ENCODE data around the gene SHANK3.

The SHANK3 gene

DNA sequence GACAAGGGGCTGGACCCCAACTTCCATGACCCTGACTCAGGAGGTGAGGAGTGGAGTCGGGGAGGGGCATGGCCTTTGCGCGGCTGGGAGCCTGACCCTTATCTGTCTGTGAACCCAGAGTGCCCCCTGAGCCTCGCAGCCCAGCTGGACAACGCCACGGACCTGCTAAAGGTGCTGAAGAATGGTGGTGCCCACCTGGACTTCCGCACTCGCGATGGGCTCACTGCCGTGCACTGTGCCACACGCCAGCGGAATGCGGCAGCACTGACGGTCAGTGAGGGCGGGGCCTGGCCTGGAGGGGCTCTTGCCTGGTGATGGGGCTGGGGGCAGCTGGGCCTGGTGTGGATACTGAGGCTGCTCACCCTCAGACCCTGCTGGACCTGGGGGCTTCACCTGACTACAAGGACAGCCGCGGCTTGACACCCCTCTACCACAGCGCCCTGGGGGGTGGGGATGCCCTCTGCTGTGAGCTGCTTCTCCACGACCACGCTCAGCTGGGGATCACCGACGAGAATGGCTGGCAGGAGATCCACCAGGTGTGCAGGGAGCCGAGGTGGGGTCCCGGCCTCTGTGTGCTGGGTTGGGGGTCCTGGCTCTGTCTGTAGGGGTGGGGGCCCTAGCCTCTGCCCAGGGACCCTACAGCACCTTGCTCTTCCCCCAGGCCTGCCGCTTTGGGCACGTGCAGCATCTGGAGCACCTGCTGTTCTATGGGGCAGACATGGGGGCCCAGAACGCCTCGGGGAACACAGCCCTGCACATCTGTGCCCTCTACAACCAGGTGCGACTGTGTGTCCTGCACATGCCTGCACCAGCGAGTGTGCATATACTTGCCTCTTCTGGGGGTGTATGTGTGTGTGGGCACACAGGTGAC lies 6.3 kb downstream of the SHANK3 start:
- no peak for DNase-seq

DNA sequence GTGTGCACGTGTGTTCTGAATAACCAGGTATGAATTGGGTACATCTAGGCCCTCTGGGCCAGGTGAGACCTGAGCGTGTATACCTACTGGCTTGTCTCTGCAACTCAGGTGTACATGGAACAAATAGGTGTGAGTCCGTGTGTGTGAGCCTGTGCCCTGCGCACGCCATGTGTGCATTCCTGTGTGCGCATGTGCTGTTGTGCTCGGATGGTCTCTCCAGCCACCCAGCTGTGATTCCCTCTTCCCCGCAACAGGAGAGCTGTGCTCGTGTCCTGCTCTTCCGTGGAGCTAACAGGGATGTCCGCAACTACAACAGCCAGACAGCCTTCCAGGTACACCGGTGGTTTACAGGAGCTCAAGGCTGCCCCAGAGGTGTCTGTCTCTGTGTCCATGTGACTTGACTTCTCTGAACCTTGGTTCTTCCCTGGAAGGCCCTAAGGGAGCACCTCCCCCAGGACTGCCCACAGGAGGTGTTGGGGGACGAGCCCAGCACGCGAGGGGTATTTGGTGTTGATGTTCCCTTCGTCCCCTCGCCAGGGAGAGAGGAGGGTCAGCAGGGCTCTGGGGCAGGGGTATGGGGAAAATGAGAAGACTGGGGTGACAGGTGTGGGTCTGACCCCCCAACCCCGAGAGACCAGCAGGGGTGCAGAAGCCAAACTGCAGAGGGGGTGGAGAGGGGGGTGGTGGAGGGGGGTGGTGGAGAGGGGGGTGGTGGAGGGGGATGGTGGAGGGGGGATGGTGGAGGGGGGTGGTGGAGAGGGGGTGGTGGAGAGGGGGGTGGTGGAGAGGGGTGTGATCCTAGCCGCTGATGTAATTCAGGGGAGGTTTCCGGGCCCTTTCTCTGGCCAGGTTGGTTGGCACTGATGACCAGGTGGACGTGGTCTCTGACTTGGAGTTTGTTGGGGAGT lies 10.7 kb downstream of the SHANK3 start:
- no peak for DNase-seq

DNA sequence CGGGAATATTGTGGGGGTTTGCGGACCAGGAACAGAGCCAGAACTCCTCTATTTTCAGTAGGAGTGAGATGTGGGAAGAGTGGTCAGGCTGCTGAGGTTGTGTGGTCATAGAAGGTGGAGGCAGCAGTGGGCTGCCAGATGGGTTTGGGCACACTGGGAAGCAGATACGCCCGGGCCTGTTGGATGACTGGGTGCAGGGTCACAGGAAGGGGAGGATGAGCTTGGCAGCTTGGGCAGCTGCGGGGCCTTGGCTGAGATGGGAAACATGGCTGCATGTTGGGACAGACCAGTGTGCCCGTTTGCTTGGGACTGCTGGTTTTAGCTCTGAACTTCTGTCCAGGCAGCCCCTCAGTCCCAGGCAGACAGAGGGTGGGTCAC lies 11.4 kb downstream of the SHANK3 start:
- DNase-seq, result no peak

DNA sequence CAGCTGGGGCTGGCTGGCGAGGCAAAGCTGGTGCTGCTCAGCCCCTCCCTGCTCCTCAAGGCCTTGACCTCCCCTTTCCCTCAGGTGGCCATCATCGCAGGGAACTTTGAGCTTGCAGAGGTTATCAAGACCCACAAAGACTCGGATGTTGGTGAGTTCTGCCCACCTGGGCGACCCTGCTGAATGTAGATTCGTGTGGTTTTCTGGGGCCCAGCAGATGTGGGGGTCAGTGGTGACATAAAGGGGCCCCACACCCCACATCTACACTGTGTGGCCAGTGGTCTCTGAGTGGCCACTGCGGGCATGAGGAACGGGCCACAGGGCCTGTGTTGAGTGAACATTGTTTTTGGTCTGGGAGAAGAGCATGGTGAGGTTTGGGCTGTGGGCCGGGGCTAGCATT lies 11.9 kb downstream of the SHANK3 start:
- DNase-seq, result no peak

DNA sequence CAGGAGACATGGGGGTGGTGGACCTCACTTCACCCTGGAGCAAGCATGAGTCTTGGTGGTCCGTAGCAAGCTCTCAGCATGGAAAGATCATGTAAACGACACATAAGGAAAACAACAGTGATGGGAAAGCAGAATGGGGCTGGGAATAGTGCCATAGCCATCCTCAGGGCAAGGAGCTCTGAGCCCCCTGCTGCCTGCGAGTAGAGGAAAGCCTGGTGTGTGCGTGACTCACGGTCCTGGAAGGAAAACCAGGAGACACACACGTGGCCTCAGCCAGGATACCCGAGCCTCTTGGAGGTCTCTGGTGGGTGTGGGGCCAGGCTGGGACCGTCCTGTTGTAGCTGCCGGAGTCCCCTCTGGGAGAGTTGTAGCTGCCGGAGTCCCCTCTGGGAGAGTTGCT lies 12.4 kb downstream of the SHANK3 start:
- no peak for DNase-seq

DNA sequence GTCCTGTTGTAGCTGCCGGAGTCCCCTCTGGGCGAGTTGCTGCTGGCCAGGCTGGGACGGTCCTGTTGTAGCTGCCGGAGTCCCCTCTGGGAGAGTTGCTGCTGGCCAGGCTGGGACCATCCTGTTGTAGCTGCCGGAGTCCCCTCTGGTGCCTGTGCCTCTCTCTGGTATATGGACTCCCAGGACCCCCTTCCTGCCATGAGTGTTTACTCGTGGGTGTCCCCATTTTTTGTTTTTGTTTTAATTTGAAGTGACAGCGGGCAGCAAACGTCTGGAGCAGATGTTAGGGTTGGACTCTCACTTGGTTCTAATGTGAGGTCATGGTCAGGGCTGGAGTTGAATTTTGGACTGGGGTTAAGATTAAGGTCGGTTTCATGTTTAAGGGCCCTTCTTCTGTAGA lies 14.2 kb downstream of the SHANK3 start:
- no peak for DNase-seq

DNA sequence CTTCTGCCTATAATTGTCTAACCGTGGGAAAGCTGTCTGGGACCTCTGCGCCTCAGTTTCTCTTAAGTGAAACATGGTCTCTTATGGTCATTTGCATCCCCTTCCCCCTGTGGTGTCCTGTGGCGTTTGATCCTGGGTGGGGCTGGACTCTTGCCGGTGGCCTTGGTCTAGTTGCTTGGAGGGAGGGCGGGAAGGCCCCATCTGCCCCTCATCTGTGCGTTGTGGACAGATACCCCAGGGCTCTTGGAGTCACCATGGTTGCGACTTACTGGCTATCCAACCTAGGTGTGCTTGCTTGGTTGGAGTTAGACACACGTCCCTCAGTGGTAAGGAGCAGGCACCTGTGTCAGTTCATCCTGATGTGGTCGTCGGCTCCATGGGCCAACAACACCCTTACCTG lies 15.2 kb downstream of the SHANK3 start:
- DNase-seq, result no peak

DNA sequence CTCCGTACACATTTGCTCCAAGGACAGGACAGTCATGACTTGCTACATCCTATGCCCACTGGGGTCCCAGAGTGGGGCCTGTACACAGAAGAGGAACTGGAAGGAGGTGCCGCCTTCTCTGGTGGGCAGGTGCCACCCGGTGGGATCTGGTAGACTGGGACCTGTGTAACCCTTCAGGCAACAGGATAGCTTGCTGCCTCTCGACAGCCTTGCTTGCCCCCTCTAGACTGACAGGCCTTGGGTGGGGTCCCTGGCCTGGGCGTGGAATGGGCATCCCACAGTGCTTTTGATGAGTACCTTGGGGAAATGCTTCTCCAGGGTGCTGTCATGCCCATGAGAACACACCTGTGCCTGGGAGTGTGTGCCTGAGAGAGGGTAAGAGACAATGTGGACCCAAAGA lies 15.8 kb downstream of the SHANK3 start:
- no peak for DNase-seq

DNA sequence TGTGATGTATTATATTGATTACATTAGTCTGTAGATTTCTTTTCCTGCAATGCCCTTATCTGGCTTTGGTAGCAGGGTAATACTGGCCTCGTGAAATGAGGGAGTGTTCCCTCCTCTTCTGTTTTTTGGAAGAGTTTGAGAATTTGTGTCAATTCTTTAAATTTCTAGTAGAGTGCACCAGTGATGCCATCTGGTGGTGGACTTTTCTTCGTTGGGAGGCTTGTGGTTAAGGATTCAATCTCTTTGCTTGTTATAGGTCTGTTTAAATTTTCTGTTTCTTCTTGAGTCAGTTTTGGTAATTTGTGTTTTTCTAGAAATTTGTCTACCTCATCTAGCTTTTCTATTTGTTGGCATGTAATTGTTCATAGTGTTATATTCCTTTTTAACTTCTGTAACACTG lies 18.9 kb downstream of the SHANK3 start:
- peak; percentile 5 to 37 for DNase-seq

DNA sequence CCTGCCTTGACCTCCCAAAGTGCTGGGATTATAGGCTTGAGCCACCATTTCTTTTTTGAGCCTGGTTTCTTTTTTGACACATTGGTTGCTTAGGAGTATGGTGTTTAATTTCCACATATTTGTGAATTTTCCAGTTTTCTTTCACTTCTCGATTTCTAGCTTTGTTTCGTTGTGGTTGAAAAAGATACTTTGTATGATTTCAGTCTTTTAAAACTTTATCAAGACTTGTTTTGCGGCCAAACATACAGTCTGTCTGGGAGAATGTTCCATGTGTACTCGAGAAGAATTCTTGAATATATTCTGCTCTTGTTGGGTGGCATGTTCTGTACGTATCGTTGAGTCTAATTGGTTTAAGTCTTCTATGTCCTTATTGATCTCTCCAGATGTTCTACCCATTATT lies 20.8 kb downstream of the SHANK3 start:
- no peak for DNase-seq

DNA sequence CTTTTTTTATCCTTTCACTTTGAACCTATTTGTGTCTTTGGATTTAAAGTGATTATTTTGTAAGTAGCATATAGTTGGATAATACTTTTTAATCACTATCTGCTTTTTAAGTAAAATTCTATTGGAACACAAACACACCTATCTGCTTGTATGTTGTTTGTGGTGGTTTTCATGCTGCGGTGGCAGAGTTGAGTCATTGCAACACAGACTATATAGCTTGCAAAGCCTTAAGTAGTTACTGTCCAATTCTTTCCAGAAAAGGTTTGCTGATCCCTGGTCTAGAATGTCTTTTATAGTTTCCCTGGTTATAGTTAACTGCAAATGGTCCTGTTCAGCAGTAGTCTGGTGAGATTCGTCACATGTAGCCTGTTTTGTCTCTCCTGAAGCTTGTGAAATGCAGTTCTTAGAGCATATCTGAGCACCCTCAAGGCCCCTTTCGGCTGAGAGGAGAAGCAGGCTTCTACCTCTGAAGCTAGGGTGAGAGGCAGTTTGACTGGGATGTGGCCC lies 21.5 kb downstream of the SHANK3 start:
- no peak for DNase-seq

DNA sequence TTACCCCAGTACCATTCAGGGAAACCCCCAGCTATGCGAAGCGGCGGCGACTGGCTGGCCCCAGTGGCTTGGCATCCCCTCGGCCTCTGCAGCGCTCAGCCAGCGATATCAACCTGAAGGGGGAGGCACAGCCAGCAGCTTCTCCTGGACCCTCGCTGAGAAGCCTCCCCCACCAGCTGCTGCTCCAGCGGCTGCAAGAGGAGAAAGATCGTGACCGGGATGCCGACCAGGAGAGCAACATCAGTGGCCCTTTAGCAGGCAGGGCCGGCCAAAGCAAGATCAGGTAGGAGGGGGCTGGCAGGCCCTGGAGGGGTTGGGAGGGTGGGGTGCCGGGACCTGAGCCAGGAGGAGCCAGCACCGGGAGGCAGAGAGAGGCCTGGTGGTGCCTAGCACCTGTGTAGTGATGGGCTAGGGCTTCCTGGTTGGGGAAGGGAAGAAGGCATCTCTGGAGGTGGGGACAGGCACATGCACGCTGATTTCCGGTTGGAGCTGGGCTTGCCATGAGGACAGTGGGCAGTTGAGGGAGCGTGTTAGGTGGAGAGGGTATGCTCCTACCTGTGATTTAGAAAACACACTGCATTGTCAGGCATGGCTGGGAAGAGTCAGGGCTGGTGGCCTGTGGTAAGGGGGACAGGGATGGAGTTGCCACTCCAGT lies 22.3 kb downstream of the SHANK3 start:
- no peak for DNase-seq

DNA sequence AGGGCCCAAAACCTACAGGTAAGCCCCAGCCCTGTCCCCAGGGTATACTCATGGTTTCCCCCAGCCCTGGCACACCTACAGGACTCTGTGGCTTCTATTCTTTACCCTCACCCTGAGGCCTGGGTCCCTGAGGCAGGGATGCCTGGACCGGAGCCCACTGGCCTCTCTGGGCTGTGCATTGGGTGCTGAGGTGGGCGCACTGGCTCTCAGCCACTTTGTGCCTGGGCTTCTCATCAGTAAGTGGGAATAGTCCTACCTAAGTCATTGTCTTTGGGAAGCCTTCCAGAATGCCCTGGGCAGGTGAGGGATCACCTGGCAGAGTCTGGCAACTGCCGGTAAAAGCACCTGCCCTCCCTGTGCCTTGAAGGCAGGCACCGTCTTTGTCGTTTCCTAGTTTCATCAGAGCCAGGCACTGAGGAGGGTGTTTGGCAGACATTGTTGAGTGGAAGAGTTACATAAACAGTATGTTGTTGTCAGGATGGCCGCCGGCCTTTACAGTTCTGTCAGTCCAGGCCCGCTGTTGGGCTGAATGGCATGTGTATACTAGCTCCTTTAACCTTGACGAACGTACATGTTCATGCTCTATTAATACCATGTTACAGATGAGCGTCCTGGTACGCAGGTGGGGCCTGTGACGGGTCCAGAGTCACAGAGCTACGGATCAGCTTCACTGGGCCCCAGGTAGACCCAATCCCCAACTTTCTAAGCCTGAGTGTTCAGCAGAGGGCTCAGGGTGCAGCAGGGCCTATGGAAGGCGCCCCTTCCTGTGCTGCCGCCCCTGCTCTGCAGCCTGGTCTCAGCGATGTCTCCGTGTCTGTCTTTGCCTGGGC lies 23.0 kb downstream of the SHANK3 start:
- no peak for DNase-seq

DNA sequence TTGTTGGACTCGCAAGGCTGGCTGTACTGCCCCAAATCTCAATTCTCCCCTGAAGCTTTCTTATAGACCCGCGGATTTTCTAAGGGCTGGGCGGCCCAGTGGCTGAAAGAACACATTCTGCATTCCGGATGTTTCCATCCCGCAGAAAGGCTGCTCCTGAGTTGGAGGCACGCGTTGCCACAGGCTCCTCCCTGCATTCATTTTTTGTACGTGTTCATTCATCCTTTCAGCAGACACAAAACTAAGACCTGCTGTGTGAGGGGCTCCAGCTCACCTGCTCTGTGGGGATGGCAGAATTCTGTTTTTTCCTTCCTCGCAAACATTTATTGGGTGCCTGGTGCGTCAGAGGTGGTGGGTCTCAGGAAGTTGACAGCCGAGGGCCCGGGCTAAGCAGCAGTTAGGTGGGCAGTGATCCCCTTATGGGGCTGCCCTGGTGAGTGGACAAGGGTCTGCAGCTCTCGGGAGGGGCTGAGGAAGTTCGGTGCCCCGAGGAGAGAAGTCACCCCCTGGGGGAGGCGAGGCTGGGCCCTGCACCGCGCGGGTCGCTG lies 23.7 kb downstream of the SHANK3 start:
- no peak for DNase-seq

DNA sequence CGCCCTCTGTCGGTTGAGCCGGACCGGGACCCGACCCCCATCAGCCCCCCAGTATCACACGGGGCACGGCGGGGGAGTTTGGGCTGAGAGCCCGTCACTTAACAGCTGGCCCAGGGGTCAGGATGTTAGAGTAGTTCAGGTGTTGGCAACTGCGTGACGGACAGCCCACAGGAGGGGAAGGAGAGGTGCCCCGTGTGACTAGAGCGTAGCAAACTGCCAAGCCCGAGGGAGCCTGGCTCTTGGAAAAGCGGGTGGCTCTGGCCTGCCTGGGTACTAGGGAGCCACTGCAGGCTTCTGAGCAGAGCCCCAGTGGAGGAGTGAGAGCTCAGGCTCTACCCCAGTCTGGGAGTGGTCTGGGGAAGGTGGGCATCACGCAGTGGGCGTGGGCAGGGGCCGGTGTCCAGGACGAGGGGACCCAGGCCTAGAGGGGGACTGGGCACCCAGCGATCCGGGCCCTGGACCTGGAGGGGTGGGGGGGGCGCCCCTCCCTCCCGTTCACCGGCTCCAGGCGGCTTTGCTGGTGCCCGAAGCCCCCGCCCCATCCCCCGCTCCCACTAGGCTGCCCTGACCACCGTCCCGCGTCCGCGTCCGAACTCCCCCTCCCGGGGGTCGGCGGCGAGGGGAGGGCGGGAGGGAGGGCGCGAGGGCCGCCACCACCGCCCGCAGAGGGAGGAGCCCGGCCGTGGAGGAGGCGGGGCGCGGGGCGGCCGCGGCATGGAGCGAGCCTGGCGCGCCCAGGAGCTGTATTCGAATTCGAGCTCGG lies 24.4 kb downstream of the SHANK3 start:
- no peak for DNase-seq

DNA sequence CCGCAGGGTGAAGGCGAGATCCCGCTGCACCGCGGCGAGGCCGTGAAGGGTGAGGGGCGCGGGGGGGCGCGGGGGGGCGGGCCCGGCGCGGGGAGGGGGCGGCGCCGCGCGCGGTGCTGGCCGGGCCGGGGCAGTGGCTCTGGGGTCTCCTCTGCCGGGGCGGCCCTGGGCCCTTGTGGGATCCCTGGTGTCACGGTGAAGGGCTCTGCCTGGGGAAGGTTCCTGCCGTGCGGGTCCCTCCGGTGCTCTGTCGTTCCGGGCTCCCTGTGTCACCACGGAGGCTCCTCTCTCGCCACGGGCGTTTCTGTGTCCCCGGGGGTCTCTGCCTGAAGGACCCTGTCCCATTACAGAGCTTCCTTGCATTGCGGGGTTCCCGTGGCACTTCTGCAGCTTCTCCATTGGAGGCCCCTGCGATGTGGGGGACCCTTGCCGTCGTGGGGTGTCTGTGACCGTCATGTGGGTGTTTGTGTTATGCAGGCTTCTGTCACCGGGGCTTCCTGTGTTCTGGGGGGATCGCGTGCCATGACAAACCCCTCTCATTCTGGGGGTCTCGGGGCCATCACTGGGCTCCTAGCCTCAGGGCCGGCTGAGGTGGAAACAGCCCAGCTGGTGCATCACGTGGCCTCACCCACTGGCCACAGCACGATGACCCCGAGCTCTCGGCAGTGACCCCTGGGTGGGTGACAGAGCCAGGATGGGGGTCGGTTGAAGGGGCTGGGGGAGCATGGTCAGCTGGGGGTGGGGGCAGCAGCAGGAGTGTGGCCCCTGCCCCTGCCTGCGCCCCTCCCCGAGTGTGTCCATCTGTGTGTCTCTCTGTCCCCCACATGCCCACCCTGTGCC lies 25.3 kb downstream of the SHANK3 start:
- no peak for DNase-seq

DNA sequence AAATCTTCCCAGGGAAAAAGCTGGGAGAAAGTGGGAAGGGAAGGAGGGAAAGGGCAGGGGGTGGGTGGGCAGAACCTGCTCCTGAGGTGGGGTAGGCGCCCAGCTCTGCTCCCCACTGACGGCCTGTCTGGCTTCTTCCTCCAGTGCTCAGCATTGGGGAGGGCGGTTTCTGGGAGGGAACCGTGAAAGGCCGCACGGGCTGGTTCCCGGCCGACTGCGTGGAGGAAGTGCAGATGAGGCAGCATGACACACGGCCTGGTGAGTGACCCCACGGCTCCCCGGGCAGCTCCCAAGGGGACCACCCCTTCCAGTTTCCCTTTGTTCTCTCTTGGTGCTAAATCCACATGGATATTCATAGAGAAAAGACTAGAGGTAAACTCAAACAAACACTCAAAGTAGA lies 25.9 kb downstream of the SHANK3 start:
- no peak for DNase-seq

DNA sequence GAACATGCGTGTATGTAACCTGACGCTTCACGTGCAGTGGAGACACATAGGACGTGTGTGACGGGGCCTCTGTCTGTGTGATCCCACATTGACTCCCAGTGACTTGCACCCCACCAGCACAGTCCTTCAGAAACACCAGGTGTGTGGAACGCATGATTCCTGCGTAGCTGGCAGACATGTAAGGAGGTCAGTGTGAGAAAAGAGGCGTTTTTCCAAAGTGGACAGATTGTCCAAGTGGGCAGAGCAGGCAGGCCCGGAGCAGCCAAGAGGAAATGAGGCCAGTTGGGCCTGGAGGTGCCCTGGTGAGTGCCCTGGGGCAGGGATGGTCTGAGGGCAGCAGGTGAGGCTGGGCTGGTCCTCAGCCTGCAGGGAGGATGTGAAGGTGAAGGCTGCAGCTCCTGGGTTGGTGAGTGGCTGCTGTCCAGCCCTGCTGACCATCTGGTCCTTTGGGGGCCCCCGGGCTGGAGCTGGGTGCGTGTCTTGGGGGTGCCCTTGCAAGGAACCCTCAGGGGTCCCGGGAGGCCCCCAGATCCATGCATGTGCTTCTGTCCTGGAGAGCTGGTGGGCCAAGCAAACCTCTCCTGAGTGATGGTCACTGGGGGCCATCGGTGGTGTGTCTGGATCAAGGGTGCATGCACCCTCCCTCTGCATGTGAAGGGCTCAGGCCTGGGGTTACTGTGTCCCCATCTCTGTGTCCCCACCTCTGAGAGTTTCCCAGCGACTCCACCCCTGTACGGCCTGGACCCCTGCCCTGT lies 26.6 kb downstream of the SHANK3 start:
- no peak for DNase-seq

DNA sequence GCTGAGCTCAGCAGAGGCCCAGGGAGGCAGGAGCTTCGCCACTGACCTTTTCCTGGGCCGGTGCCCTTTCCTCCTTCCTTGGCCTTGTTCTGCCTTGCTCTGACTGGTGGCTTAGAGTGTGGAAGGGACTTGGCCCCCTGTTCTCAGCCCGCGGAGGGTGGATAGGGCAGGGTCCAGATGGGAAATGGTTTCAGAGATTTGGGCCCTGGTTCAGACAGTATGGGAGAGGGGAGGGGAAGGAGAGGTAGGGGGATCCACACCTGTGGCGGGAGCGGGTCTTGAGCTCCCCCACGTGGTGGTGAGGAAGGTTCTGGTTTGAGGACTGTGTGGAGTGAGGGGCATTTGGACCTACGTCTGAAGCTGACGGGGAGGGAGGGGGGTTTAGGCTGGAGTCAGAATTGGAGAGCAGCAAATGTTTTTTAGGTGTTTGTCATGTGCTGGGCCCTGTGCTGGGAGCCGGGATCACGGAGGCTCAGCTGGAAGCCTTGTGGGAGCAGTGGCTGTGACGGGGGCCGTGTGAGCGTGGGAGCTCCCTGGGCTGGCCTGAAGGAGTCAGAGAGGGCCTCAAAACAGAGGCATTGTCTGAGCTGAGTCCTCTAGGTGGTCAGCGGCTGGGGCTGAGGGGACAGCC lies 27.2 kb downstream of the SHANK3 start:
- DNase-seq, result no peak

Data from AML-193 (cell line).